Hepatic stellate cell (primary cell): ENCODE measurements around the gene SPPL3.
"Not testable (repeated sequence)": the region's sequence is repeated elsewhere in the genome, so short reads cannot be mapped to it uniquely, and the experiment has no call there.

ENCODE experiments used
- DNase-seq: peaks from one replicate; pipeline ENCODE4 v3.0.0; 2011; ENCODE audit warnings: low spot score

SPPL3 gene

GRCh38 chr12:120817559-120818330 lies 86.4 kb downstream of the SPPL3 start:
- no peak for DNase-seq

GRCh38 chr12:120816363-120816762 lies 87.8 kb downstream of the SPPL3 start:
- DNase-seq = no peak

- DNase-seq = no peak
These were observed 89.2 kb downstream of the SPPL3 start for GRCh38 chr12:120814903-120815429.

- no peak for DNase-seq
These were observed 89.8 kb downstream of the SPPL3 start for GRCh38 chr12:120814203-120814902.

- DNase-seq = no peak
These were observed 90.5 kb downstream of the SPPL3 start for GRCh38 chr12:120813588-120814153.

GRCh38 chr12:120810021-120810420 lies 94.1 kb downstream of the SPPL3 start:
- no peak for DNase-seq

- no peak for DNase-seq
These were observed 99.7 kb downstream of the SPPL3 start for GRCh38 chr12:120804428-120804827.

GRCh38 chr12:120801146-120801545 lies 103.0 kb downstream of the SPPL3 start:
- no peak for DNase-seq

- no peak for DNase-seq
These were observed 103.5 kb downstream of the SPPL3 start for GRCh38 chr12:120800665-120801064.

- no peak for DNase-seq
These were observed 104.7 kb downstream of the SPPL3 start for GRCh38 chr12:120799243-120800045.

- no peak for DNase-seq
These were observed 105.5 kb downstream of the SPPL3 start for GRCh38 chr12:120798696-120799095.

GRCh38 chr12:120797677-120798642 lies 106.2 kb downstream of the SPPL3 start:
- DNase-seq = no peak

GRCh38 chr12:120795441-120796178 lies 108.5 kb downstream of the SPPL3 start:
- no peak for DNase-seq

- no peak for DNase-seq
These were observed 110.8 kb downstream of the SPPL3 start for GRCh38 chr12:120793357-120793756.

- not testable (repeated sequence) for DNase-seq
These were observed 111.7 kb downstream of the SPPL3 start for GRCh38 chr12:120792456-120792855.

- DNase-seq = no peak
These were observed 112.4 kb downstream of the SPPL3 start for GRCh38 chr12:120791669-120792176.

GRCh38 chr12:120790114-120790513 lies 114.0 kb downstream of the SPPL3 start:
- no peak for DNase-seq

GRCh38 chr12:120787889-120788288 lies 116.3 kb downstream of the SPPL3 start:
- no peak for DNase-seq

GRCh38 chr12:120784804-120785203 lies 119.4 kb downstream of the SPPL3 start:
- no peak for DNase-seq

GRCh38 chr12:120783197-120783596 lies 121.0 kb downstream of the SPPL3 start:
- DNase-seq = no peak
